ENCODE results near the gene KIFBP. TPM values are rescaled to one million over a fixed set of nuclear protein-coding genes. Genes with fewer than 3 reads are reported as not detected.

The KIFBP gene
- total and polyA plus RNA-seq, 2 of the 13 experiments (the other 11 are each of a cell fraction or from before 2014, with no cell fraction given) = 13.0 to 21.9 TPM

DNA sequence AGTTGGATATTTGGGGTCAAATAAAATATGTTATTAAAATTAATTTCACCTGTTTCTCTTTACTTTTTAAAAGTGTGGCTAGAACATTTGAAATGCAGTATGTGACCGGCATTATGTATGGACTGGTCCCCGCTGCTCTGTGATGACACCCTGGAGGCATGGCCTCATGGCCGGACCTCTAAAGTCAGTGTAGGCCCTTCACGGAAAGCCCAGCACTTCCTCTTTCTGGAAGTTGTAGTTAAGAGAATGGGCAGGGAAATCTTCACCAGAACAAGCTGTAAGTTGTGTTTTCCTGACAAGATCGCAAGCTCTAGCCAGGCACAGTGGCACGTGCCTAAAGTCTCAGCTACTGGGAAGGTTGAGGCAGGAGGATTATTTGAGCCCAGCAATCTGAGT lies 61.0 kb downstream of the KIFBP start:
- H2AFZ ChIP-seq (ENCODE audit: low read length) = peak overlapping the region; percentile 76
- peaks cover 2 to 12% of the 10 kb centered on the region in 2 experiments; a peak in 2 of 5 replicates for H3K27me3 ChIP-seq (ENCODE audit: control insufficient read depth in 1 of 2, insufficient read depth in 2 of 2, low read length in 2 of 2)
- DNase-seq (ENCODE audit: low spot score) (no peak), FAIRE-seq (no peak), ATAC-seq (no peak)
- TF ChIP-seq DNMT1 (CRISPR knock-in tag; IDR thresholded peaks at IDR 0.05) (no peak), NR2C2 (CRISPR knock-in tag; IDR thresholded peaks at IDR 0.05; ENCODE audit: borderline replicate concordance) (no peak), ZNF138 (CRISPR knock-in tag; IDR thresholded peaks at IDR 0.05; ENCODE audit: low read depth) (no peak), HMG20B (CRISPR knock-in tag; conservative IDR thresholded peaks at IDR 0.05) (no peak), ZNF598 (CRISPR knock-in tag; IDR thresholded peaks at IDR 0.05; ENCODE audit: borderline replicate concordance) (no peak), NFIB (CRISPR knock-in tag; IDR thresholded peaks at IDR 0.05; ENCODE audit: borderline replicate concordance) (no peak), MYNN (CRISPR knock-in tag; IDR thresholded peaks at IDR 0.05; ENCODE audit: low read depth) (no peak), ZNF781 (CRISPR knock-in tag; IDR thresholded peaks at IDR 0.05; ENCODE audit: borderline replicate concordance, not compliant biosample characterization) (no peak), GABPA (IDR thresholded peaks at IDR 0.05; ENCODE audit: low read depth, low read length) (no peak), GABPA (CRISPR knock-in tag; IDR thresholded peaks at IDR 0.05; ENCODE audit: low read depth) (no peak)
- H4K20me1 ChIP-seq (ENCODE audit: insufficient read depth, low read length) = no peaks in the 10 kb centered on the region
- CTCF ChIA-PET (ENCODE audit: low intra/inter-chr PET ratio, low total read pairs) = no interaction called here
- H3K27ac ChIP-seq (ENCODE audit: extremely low read length, insufficient read depth, low read length) = no peak overlapping the region
- no TSS peak for BruUV-seq (replicated peaks)
- H3K4me1 ChIP-seq (ENCODE audit: insufficient read depth, low read length) = no peaks in the 10 kb centered on the region
- 67% methylated on average over 6 of the region's 6 CpGs for WGBS (ENCODE audit: low lambda C conversion rate)
- in situ Hi-C loops (cut with HindIII; ENCODE audit: extremely low pct_ligation_motif_present, low pct_unique_long_range_greater_than_20kb) (no loop called here), intact Hi-C loops (cut with micrococcal nuclease; ENCODE audit: unreplicated experiment) (no loop called here)
- POLR2A ChIA-PET = no interaction called here
- no peak overlapping the region for H3K9ac ChIP-seq (ENCODE audit: insufficient read depth, low read depth, low read length)
- no peaks in the 10 kb centered on the region for H3K36me3 ChIP-seq (replicated peaks in 1 of 2; ENCODE audit: control insufficient read depth in 1 of 2, insufficient read depth in 2 of 2, low read length in 2 of 2)
- no peak overlapping the region for H3K4me2 ChIP-seq (ENCODE audit: low read depth, low read length)
- H3K4me3 ChIP-seq (replicated peaks in 1 of 3; ENCODE audit: insufficient read depth in 1 of 3, low read depth in 2 of 3, low read length in 3 of 3) = no peak overlapping the region
- H3K79me2 ChIP-seq (ENCODE audit: insufficient read depth, low read length) = no peaks in the 10 kb centered on the region
- H3K9me3 ChIP-seq (ENCODE audit: low read length) = no peaks in the 10 kb centered on the region

DNA sequence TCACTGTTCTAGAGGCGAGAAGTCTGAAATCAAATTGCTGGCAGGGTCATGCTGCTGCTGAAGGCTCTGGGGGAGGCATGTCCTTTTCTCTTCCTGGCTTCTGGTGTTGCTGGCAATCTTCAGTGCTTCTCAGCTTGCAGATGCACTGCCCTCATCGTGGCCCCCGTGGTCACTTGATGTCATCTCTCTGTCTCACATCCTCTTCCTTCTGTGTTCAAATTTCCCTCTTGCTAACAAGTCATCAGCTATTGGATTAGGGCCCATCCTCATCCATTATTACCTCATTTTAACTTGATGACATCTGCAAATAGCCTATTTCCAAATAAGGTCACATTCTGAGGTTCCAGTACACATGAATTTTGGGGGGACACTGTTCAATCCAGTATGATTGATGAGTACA lies 62.7 kb downstream of the KIFBP start:
- H3K4me3 ChIP-seq (replicated peaks in 1 of 3; ENCODE audit: insufficient read depth in 1 of 3, low read depth in 2 of 3, low read length in 3 of 3) = no peak overlapping the region
- peaks cover 2 to 7% of the 10 kb centered on the region in 2 experiments; a peak in 1 of 5 replicates for H3K27me3 ChIP-seq (ENCODE audit: control insufficient read depth in 1 of 2, insufficient read depth in 2 of 2, low read length in 2 of 2)
- H4K20me1 ChIP-seq (ENCODE audit: insufficient read depth, low read length) = no peaks in the 10 kb centered on the region
- H3K4me1 ChIP-seq (ENCODE audit: insufficient read depth, low read length) = peaks cover 11% of the 10 kb centered on the region
- in situ Hi-C loops (cut with HindIII; ENCODE audit: extremely low pct_ligation_motif_present, low pct_unique_long_range_greater_than_20kb) (no loop called here), intact Hi-C loops (cut with micrococcal nuclease; ENCODE audit: unreplicated experiment) (no loop called here)
- CTCF ChIA-PET (ENCODE audit: low intra/inter-chr PET ratio, low total read pairs) = no interaction called here
- H3K79me2 ChIP-seq (ENCODE audit: insufficient read depth, low read length) = no peaks in the 10 kb centered on the region
- ATAC-seq = no peak
- H3K4me2 ChIP-seq (ENCODE audit: low read depth, low read length) = no peak overlapping the region
- H3K27ac ChIP-seq (ENCODE audit: extremely low read length, insufficient read depth, low read length) = no peak overlapping the region
- FAIRE-seq = no peak
- no TSS peak for BruUV-seq (replicated peaks)
- 0% methylated on average over 2 of the region's 3 CpGs for WGBS (ENCODE audit: low lambda C conversion rate)
- no peaks in the 10 kb centered on the region for H3K9me3 ChIP-seq (ENCODE audit: low read length)
- no peak overlapping the region for H2AFZ ChIP-seq (ENCODE audit: low read length)
- no peak for DNase-seq (ENCODE audit: low spot score)
- H3K9ac ChIP-seq (ENCODE audit: insufficient read depth, low read depth, low read length) = no peak overlapping the region
- POLR2A ChIA-PET = no interaction called here
- H3K36me3 ChIP-seq (replicated peaks in 1 of 2; ENCODE audit: control insufficient read depth in 1 of 2, insufficient read depth in 2 of 2, low read length in 2 of 2) = no peaks in the 10 kb centered on the region
- no peak for TF ChIP-seq ZBTB3 (CRISPR knock-in tag; IDR thresholded peaks at IDR 0.05; ENCODE audit: borderline replicate concordance, low read depth)
- no peak for TF ChIP-seq ZNF3 (CRISPR knock-in tag; IDR thresholded peaks at IDR 0.05)
- no peak for TF ChIP-seq XBP1 (CRISPR knock-in tag; IDR thresholded peaks at IDR 0.05)
- TF ChIP-seq GABPB1 (CRISPR knock-in tag; IDR thresholded peaks at IDR 0.05) = no peak
- no peak for TF ChIP-seq FOXO1 (CRISPR knock-in tag; IDR thresholded peaks at IDR 0.05)
- no peak for TF ChIP-seq TSC22D2 (CRISPR knock-in tag; IDR thresholded peaks at IDR 0.05; ENCODE audit: borderline replicate concordance)
- TF ChIP-seq GZF1 (CRISPR knock-in tag; IDR thresholded peaks at IDR 0.05) = no peak
- no peak for TF ChIP-seq ZNF564 (CRISPR knock-in tag; IDR thresholded peaks at IDR 0.05)
- TF ChIP-seq ZC3H4 (CRISPR knock-in tag; IDR thresholded peaks at IDR 0.05; ENCODE audit: borderline replicate concordance) = no peak
- no peak for TF ChIP-seq KDM6A (CRISPR knock-in tag; IDR thresholded peaks at IDR 0.05; ENCODE audit: low read depth)
- no peak for TF ChIP-seq CENPT (CRISPR knock-in tag; IDR thresholded peaks at IDR 0.05; ENCODE audit: low read depth)
- TF ChIP-seq ZNF253 (CRISPR knock-in tag; IDR thresholded peaks at IDR 0.05; ENCODE audit: borderline replicate concordance) = no peak
